BJ (cell line): ENCODE results near the gene AP3B2. TPM values are rescaled to one million over a fixed set of nuclear protein-coding genes. Genes with fewer than 3 reads are reported as not detected.

Source experiments
- CTCF ChIA-PET: fragments of 350-600 bp; formaldehyde crosslinking; extraction: SDS; loops from one replicate; lab custom pipeline; 2021; ENCODE audit warnings: antibody characterized with exemption, inconsistent platforms; lab: Yijun Ruan, JAX
- POLR2A ChIA-PET: fragments of 300-600 bp; sonication (Branson Sonifier 250); formaldehyde crosslinking; extraction: SDS; loops from one replicate; lab custom pipeline; 2021; ENCODE audit warnings: antibody characterized with exemption; lab: Charles Lee
- DNase-seq: peaks from one replicate; pipeline ENCODE4 v3.0.0-alpha.2; 2011; ENCODE audit warnings: low read depth
- H3K27me3 ChIP-seq: 2 replicates; pipeline ENCODE4 v1.6.0; 2011; ENCODE audit warnings: low read length; ENCODE audit not compliant: control insufficient read depth, insufficient read depth
- H3K36me3 ChIP-seq: 2 replicates; pipeline ENCODE4 v1.5.1; 2011; ENCODE audit warnings: low read length; ENCODE audit not compliant: control insufficient read depth, insufficient read depth
- H3K4me3 ChIP-seq: 2 replicates; pipeline ENCODE4 v1.5.1; 2011; ENCODE audit warnings: low read depth, mild to moderate bottlenecking, control low read depth, low read length
- polyA plus RNA-seq: library from polyadenylated mRNA; depleted of rRNA; stranded (reverse); fragments of >200 nt; gene quantifications from 2 replicates; pipeline ENCODE4 v1.2.3, GENCODE V29; 2011
- TF ChIP-seq, protein P1 (sequence below): IDR thresholded peaks from 2 replicates; pipeline ENCODE4 v1.5.1; 2011; ENCODE audit warnings: low read depth, mild to moderate bottlenecking, control low read depth, inconsistent platforms, low read length, moderate library complexity; ENCODE audit not compliant: insufficient read depth

The AP3B2 gene
- polyA plus RNA-seq, 1 experiment, result 0.54 TPM

DNA sequence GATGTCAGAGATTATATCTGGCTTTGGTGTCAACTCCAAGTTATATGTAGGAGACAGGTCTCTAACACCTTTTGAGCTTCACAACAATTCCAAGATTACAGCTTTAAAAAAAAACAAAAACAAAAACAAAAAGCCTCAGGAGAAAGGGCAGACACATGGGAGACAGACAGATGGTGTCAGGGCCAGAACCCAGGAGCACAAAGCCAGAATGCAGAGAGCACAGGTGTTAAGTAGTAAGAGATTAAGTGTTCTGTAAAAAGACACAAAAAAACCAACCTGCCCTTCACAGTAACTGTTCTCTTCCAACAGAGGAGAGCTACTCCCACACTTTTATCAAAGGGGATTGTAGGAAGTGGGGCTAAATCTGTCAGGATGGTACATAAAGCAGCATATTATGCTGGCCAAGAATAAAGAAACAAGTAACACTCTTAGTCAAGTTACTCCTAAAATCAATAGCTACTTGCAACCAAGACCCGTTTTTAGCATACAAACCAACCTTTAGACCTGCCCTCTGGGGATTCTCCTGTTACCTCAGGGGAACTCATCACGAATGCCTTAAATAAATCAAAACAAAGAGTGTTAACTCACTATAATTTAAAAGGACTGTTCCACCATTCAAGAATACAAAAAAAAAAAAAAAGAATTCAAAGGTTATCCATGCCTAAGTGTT lies 68.4 kb downstream of the AP3B2 start:
- TF ChIP-seq, protein P1, sequence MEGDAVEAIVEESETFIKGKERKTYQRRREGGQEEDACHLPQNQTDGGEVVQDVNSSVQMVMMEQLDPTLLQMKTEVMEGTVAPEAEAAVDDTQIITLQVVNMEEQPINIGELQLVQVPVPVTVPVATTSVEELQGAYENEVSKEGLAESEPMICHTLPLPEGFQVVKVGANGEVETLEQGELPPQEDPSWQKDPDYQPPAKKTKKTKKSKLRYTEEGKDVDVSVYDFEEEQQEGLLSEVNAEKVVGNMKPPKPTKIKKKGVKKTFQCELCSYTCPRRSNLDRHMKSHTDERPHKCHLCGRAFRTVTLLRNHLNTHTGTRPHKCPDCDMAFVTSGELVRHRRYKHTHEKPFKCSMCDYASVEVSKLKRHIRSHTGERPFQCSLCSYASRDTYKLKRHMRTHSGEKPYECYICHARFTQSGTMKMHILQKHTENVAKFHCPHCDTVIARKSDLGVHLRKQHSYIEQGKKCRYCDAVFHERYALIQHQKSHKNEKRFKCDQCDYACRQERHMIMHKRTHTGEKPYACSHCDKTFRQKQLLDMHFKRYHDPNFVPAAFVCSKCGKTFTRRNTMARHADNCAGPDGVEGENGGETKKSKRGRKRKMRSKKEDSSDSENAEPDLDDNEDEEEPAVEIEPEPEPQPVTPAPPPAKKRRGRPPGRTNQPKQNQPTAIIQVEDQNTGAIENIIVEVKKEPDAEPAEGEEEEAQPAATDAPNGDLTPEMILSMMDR, result no peak
- POLR2A ChIA-PET, result no interaction called here

GRCh38 chr15:82640672-82641071 lies 69.0 kb downstream of the AP3B2 start:
- CTCF ChIA-PET, result interaction anchor here (1.5 kb wide), 1 partner anchor 11 kb away, joined by 3 read pairs; no protein-coding TSS in a partner anchor
- peaks cover 4% of the 10 kb centered on the region for H3K27me3 ChIP-seq
- no peaks in the 10 kb centered on the region for H3K36me3 ChIP-seq
- no peak overlapping the region for H3K4me3 ChIP-seq
- TF ChIP-seq, protein P1, result no peak
- no peak for DNase-seq
- POLR2A ChIA-PET, result no interaction called here

More for the DNA sequence above, 68.4 kb downstream of the AP3B2 start:
- DNase-seq, result no peak
- Histone ChIP-seq H3K36me3 (no peaks in the 10 kb centered on the region), H3K4me3 (no peak overlapping the region), H3K27me3 (peaks cover 6% of the 10 kb centered on the region)
- CTCF ChIA-PET, result no interaction called here

GRCh38 chr15:82635798-82636197 lies 73.9 kb downstream of the AP3B2 start:
- DNase-seq, result no peak
- CTCF ChIA-PET, result interaction anchor here (0.6 kb wide), 1 partner anchor 63 kb away, joined by 5 read pairs; no protein-coding TSS in a partner anchor
- H3K4me3 ChIP-seq, result no peak overlapping the region
- TF ChIP-seq, protein P1, result no peak
- POLR2A ChIA-PET, result no interaction called here
- no peaks in the 10 kb centered on the region for H3K36me3 ChIP-seq
- peaks cover 2% of the 10 kb centered on the region; the same call in 1 of the 2 replicates for H3K27me3 ChIP-seq

- DNase-seq, result no peak
- Histone ChIP-seq H3K27me3 (no peaks in the 10 kb centered on the region), H3K4me3 (no peak overlapping the region), H3K36me3 (no peaks in the 10 kb centered on the region)
- ChIA-PET CTCF (interaction anchor here (1.4 kb wide), 1 partner anchor 10 kb away, joined by 3 read pairs; no protein-coding TSS in a partner anchor), POLR2A (no interaction called here)
- TF ChIP-seq, protein P1, result no peak
Measured at GRCh38 chr15:82630033-82630432, 79.6 kb downstream of the AP3B2 start.

DNA sequence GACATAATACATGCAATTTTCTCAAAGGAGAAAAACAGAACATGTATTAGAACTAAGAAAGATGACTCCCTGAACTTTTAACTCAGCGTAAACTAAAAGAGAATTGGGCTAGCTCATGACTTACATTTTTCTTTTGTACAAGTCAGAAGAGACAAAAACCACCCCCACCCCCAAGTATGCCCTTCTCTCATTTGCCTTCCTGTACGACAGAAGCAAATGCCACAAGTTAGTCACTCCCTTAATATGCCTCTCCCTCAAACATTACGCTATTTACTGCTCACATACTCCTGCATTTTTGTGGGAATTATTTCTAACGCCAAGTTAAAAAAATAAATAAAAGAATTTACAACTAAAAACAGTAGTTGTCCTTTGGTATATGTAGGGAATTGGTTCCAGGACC lies 84.5 kb downstream of the AP3B2 start:
- Histone ChIP-seq H3K4me3 (no peak overlapping the region), H3K27me3 (no peaks in the 10 kb centered on the region), H3K36me3 (no peaks in the 10 kb centered on the region)
- TF ChIP-seq, protein P1, result no peak
- ChIA-PET CTCF (interaction anchor here (1.1 kb wide), 1 partner anchor 10 kb away, joined by 3 read pairs; no protein-coding TSS in a partner anchor), POLR2A (no interaction called here)
- no peak for DNase-seq
